Gastrocnemius medialis (tissue), 4 donors: ENCODE results near the gene RNGTT. TPM values are rescaled to one million over a fixed set of nuclear protein-coding genes. Genes with fewer than 3 reads are reported as not detected.
"Not testable (repeated sequence)": the region's sequence is repeated elsewhere in the genome, so short reads cannot be mapped to it uniquely, and the experiment has no call there.

Experiments
- ATAC-seq, 2 donors: fragments of 150-250 bp; one replicate each; pipeline ENCODE4 v1.9.1; 2016
- DNase-seq, 2 donors: peaks; one replicate each; pipeline ENCODE4 v3.0.0-alpha.2; 2019
- H3K27ac ChIP-seq, 4 donors: fragments of 200-600 bp; sonication (generic); 1 replicate in 1 of 4; 2 replicates in 3 of 4; pipeline ENCODE4 v1.5.1; 2016 to 2018; ENCODE audit warnings: mild to moderate bottlenecking in 2 of 4, moderate library complexity in 1 of 4
- H3K27me3 ChIP-seq, 3 donors: fragments of 200-600 bp; sonication (generic) in 2 of 3; 1 replicate in 1 of 3; 2 replicates in 2 of 3; pipeline versions ENCODE4 v1.5.1 to v1.6.0; 2016 to 2019; ENCODE audit warnings: mild to moderate bottlenecking in 1 of 3, moderate library complexity in 1 of 3
- H3K36me3 ChIP-seq, 2 donors: fragments of 200-600 bp; sonication (generic) in 1 of 2; one replicate each; pipeline ENCODE4 v1.5.1; 2017 to 2018
- H3K4me1 ChIP-seq, 2 donors: fragments of 200-600 bp; sonication (generic) in 1 of 2; one replicate each; pipeline ENCODE4 v1.5.1; 2016 to 2017; ENCODE audit warnings: mild to moderate bottlenecking in 2 of 2
- H3K4me3 ChIP-seq, 4 donors: fragments of 200-600 bp; sonication (generic) in 3 of 4; 1 replicate in 1 of 4; 2 replicates in 3 of 4; pipeline ENCODE4 v1.5.1; 2016 to 2019; ENCODE audit warnings: mild to moderate bottlenecking in 2 of 4
- H3K9me3 ChIP-seq, 3 donors: fragments of 200-600 bp; sonication (generic) in 2 of 3; 1 replicate in 1 of 3; 2 replicates in 2 of 3; pipeline ENCODE4 v1.5.1; 2016 to 2019
- CTCF ChIP-seq, 5 experiments: fragments of 450-650 bp in 3 of 5; fragments of 200-600 bp in 2 of 5; sonication (generic) in 2 of 5; IDR thresholded peaks in 4 of 5; conservative IDR thresholded peaks in 1 of 5; 1 replicate in 4 of 5; 2 replicates in 1 of 5; pipeline ENCODE4 v1.5.1; 2016 to 2019; ENCODE audit warnings: antibody characterized with exemption in 5 of 5, mild to moderate bottlenecking in 3 of 5, moderate library complexity in 3 of 5
- POLR2A ChIP-seq, 2 donors: fragments of 450-650 bp; IDR thresholded peaks; one replicate each; pipeline ENCODE4 v1.6.1; 2017; ENCODE audit warnings: antibody characterized with exemption in 2 of 2, mild to moderate bottlenecking in 2 of 2, moderate library complexity in 2 of 2
- in situ Hi-C, 4 donors: fragments of 200-750 bp; cut with MboI; loops; one replicate each; pipeline versions ENCODE4 v1.15.0 to v1.8.0; 2017; ENCODE audit warnings: low sequenced_read_pairs in 4 of 4
- intact Hi-C: fragments of 100-400 bp; cut with DNase I; formaldehyde crosslinking; loops from one replicate; pipeline ENCODE4 v1.15.1; 2023; ENCODE audit warnings: low total_unique reads
- total RNA-seq, 4 donors: library from RNA; depleted of rRNA; stranded (reverse); fragments of >200 nt; gene quantifications; one replicate each; pipeline versions ENCODE4 v1.1.0 to v1.2.3, GENCODE V29; 2016

RNGTT gene
- total RNA-seq, 4 donors from 2014 or later: 4.9 to 11.3 (median 8.2) TPM

- no peak overlapping the region for H3K4me3 ChIP-seq
- no peaks in the 10 kb centered on the region for H3K9me3 ChIP-seq
- ATAC-seq (no peak), DNase-seq (no peak)
- intact Hi-C loops (no loop called here), in situ Hi-C loops (no loop called here)
- H3K27me3 ChIP-seq: no peaks in the 10 kb centered on the region
- no peaks in the 10 kb centered on the region for H3K4me1 ChIP-seq
- no peaks in the 10 kb centered on the region for H3K36me3 ChIP-seq
- TF ChIP-seq CTCF (IDR thresholded peaks at IDR 0.05 in 4 of 5, conservative IDR thresholded peaks at IDR 0.05 in 1 of 5) (no peak), POLR2A (IDR thresholded peaks at IDR 0.05) (no peak)
- no peak overlapping the region for H3K27ac ChIP-seq
Observed at GRCh38 chr6:88840796-88841539, 122.5 kb downstream of the RNGTT start.

GRCh38 chr6:88840289-88840688, 123.1 kb downstream of the RNGTT start:
- ATAC-seq (no peak), DNase-seq (no peak)
- intact Hi-C loops (no loop called here), in situ Hi-C loops (no loop called here)
- Histone ChIP-seq H3K9me3 (no peaks in the 10 kb centered on the region), H3K4me1 (no peaks in the 10 kb centered on the region), H3K36me3 (no peaks in the 10 kb centered on the region), H3K4me3 (no peak overlapping the region), H3K27me3 (no peaks in the 10 kb centered on the region), H3K27ac (no peak overlapping the region)
- TF ChIP-seq CTCF (IDR thresholded peaks at IDR 0.05 in 4 of 5, conservative IDR thresholded peaks at IDR 0.05 in 1 of 5) (no peak), POLR2A (IDR thresholded peaks at IDR 0.05) (no peak)

GRCh38 chr6:88839280-88839679, 124.1 kb downstream of the RNGTT start:
- Histone ChIP-seq H3K4me3 (no peak overlapping the region), H3K4me1 (no peaks in the 10 kb centered on the region), H3K27ac (no peak overlapping the region), H3K27me3 (no peaks in the 10 kb centered on the region), H3K9me3 (no peaks in the 10 kb centered on the region), H3K36me3 (no peaks in the 10 kb centered on the region)
- in situ Hi-C loops: no loop called here
- TF ChIP-seq CTCF (IDR thresholded peaks at IDR 0.05 in 4 of 5, conservative IDR thresholded peaks at IDR 0.05 in 1 of 5) (no peak), POLR2A (IDR thresholded peaks at IDR 0.05) (no peak)
- intact Hi-C loops: no loop called here
- ATAC-seq (no peak), DNase-seq (no peak)

- ATAC-seq: no peak
- Histone ChIP-seq H3K9me3 (no peaks in the 10 kb centered on the region), H3K4me3 (no peak overlapping the region), H3K4me1 (no peaks in the 10 kb centered on the region), H3K27me3 (no peaks in the 10 kb centered on the region), H3K36me3 (no peaks in the 10 kb centered on the region), H3K27ac (no peak overlapping the region)
- intact Hi-C loops (no loop called here), in situ Hi-C loops (no loop called here)
- DNase-seq: no peak
- TF ChIP-seq POLR2A (IDR thresholded peaks at IDR 0.05) (no peak), CTCF (IDR thresholded peaks at IDR 0.05 in 4 of 5, conservative IDR thresholded peaks at IDR 0.05 in 1 of 5) (no peak)
Observed at GRCh38 chr6:88835210-88835609, 128.2 kb downstream of the RNGTT start.

- H3K27me3 ChIP-seq, H3K4me3 ChIP-seq, H3K4me1 ChIP-seq, intact Hi-C loops, H3K27ac ChIP-seq, H3K36me3 ChIP-seq, DNase-seq, ATAC-seq, in situ Hi-C loops, H3K9me3 ChIP-seq: not testable (repeated sequence)
Observed at GRCh38 chr6:88833071-88833470, 130.3 kb downstream of the RNGTT start.

GRCh38 chr6:88827599-88827998, 135.8 kb downstream of the RNGTT start:
- DNase-seq, intact Hi-C loops, H3K27me3 ChIP-seq, H3K27ac ChIP-seq, H3K4me3 ChIP-seq, in situ Hi-C loops, H3K9me3 ChIP-seq, ATAC-seq, H3K4me1 ChIP-seq, H3K36me3 ChIP-seq: not testable (repeated sequence)
